Measurements from ENCODE around the gene ZNF667.

Gene ZNF667

DNA sequence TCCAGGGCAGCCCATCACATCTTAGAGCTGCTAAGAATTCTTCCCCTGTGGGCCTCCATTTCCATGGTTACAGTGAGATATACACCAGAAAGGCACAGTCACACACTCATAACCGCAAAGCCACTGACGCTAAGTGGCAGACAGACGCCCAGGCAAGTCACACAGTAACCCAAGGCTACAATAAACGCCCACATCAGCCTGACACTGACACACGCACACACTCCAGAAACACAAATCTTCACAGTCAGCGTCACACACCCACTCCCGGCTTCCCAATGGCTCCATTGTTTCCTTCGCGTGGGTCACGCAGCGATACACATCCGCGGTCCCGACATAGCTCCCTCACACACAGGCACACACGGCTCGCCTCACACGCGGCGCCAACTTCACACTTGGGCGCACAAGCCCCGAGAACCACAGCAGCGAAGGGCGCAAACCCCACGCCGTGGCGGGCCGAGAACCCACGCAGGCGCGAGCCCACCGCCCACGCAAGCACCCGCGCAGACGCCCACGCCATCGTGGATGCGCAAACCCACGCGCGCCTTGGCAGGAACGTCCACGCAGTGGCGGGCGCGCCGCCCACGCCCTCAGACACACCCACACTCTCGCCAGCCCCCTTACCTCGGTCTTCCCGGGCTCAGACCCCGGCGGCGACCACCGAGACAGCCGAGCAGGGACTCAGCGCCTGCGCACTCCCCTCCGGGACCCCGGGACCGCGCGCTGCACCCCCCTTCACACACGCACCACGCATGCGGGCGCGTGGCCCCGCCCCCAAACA lies at the start of gene ZNF667:
Gene ZNF667, minus strand, starts transcription at position 695 of the 778 bp plus-strand sequence. CDS start 14,975 bp downstream, outside the sequence.
- TF ChIP-seq, protein P1, sequence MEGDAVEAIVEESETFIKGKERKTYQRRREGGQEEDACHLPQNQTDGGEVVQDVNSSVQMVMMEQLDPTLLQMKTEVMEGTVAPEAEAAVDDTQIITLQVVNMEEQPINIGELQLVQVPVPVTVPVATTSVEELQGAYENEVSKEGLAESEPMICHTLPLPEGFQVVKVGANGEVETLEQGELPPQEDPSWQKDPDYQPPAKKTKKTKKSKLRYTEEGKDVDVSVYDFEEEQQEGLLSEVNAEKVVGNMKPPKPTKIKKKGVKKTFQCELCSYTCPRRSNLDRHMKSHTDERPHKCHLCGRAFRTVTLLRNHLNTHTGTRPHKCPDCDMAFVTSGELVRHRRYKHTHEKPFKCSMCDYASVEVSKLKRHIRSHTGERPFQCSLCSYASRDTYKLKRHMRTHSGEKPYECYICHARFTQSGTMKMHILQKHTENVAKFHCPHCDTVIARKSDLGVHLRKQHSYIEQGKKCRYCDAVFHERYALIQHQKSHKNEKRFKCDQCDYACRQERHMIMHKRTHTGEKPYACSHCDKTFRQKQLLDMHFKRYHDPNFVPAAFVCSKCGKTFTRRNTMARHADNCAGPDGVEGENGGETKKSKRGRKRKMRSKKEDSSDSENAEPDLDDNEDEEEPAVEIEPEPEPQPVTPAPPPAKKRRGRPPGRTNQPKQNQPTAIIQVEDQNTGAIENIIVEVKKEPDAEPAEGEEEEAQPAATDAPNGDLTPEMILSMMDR (IDR thresholded peaks at IDR 0.05), result no peak

DNA sequence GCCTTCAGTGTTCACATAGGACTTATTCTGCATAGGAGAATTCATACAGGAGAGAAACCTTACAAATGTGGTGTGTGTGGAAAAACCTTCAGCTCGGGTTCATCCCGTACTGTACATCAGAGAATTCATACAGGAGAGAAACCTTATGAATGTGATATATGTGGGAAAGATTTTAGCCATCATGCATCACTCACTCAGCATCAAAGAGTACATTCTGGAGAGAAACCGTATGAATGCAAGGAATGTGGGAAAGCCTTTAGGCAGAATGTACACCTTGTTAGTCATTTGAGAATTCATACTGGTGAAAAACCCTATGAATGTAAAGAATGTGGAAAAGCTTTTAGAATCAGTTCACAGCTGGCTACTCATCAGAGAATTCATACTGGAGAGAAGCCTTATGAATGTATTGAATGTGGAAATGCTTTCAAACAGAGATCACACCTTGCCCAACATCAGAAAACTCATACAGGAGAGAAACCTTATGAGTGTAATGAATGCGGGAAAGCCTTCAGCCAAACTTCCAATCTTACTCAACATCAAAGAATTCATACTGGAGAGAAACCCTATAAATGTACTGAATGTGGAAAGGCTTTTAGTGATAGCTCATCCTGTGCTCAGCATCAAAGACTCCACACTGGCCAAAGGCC lies 48.2 kb upstream of the ZNF667 start:
- TF ChIP-seq, protein P1 (IDR thresholded peaks at IDR 0.05), result no peak

DNA sequence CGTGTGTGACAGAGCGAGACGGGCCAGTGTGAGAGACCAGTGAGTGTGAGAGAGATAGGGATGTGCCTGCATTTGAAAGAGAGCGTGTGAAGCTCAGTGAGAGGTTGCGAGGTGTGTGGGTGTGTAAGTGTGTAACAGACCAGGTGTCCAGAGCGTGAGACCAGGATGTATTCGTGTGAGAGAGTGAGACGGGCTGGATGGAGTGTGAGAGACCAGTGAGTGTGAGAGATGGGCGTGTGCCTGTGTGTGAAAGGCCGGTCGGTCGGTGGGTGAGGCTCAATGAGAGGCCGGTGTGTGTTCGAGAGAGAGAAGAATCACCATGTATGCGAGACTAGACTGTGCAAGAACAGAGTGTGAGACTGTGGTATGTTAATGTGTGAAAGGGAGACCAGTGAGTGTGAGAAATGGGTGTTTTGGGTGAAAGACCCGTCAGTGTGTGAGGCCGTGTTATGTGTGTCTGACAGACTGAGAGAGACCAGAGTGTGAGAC lies 31.2 kb upstream of the ZNF667 start:
- TF ChIP-seq, protein P1 (IDR thresholded peaks at IDR 0.05), result no peak

DNA sequence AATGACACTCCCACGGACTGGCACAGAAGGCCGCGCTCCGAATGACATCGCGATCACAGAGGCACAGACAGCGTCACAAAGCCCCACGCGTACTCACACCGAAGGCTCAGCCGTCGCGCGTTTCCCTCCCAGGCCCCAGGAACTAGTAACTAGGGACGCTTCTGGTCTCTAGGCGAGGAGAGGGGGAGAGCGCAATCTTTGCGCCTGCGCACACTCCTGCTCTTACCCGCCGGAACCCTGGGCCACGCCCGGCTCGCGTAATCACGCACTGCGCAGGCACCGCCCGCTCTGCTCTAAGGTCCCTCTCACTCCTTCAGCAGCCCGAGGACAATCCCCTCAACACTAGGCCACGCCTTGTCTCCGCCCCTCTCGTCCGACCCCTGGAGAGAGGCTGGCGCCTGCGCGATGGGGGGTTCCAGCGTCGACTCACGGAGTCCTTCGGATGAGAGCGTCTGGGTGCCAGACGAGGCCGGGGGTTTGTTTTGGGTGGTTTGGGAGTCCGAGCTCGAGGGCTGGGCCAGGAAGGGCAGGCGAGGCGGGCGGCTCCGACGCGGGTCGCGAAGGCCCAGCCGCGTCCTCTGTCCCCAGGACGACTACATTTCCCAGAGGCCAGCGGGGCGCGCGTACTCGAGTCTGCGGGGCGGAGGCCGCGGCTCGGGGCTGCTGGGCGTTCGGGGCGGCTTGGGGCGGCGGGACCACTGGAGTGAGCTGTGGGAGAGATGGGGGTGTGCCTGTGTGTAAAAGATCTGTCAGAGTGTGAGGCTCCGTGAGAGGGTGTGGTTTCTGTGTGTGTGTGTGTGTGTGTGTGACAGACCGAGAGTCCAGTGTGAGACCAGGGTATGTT lies 30.5 kb upstream of the ZNF667 start, which contains the start of gene ZNF471:
Gene ZNF471, plus strand, starts transcription at position 410 of the 844 bp plus-strand sequence. CDS start 3,717 bp downstream, outside the sequence.
- TF ChIP-seq, protein P1 (IDR thresholded peaks at IDR 0.05), result no peak

DNA sequence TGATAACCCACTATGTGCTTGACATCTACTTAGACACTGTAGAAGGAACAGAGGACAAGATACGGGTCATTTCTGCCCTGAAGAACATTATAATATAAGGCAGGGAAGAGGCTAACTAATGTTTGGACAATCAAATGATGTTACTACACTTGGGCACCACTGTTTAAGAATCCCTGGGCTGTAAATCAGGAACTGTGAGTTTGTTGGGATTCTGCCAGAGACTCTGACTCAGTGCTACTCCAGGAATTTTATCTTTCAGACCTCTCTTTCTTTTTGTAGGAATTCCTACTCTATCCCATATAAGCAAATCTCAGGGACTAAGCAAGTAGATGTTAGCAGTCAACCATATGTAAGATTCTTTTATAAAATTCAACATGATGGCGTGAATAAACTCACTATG lies 27.4 kb upstream of the ZNF667 start:
- TF ChIP-seq, protein P1 (IDR thresholded peaks at IDR 0.05), result no peak

DNA sequence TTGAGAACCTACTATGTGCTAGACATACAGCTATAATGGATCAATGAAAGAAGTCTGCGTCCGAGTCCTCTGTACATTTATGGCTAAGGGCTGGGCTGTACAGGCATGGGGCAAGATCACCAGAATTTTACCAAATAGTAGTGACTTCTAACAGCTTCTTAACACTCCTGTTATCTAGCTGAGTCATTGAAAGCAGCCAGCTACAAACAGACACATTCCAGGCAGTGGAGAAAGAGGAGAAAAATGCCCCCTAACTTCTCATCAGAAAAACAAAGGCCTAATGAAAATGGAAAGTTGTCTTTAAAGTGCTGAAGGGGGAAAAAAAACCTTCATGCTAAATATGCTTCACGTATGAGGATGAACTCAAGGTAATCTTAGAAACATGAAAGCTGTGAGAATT lies 14.3 kb upstream of the ZNF667 start:
- TF ChIP-seq, protein P1 (IDR thresholded peaks at IDR 0.05), result no peak

Data from LNCAP (cell line).